Body of pancreas (tissue), 4 donors: Measurements from ENCODE around the gene DCXR.

ENCODE experiments used
- POLR2A ChIP-seq, 3 donors: fragments of 450-650 bp; IDR thresholded peaks; one replicate each; pipeline ENCODE4 v1.6.1; 2016; ENCODE audit warnings: antibody characterized with exemption in 3 of 3, mild to moderate bottlenecking in 2 of 3
- TF ChIP-seq, protein P1 (sequence below), 7 experiments: fragments of 450-650 bp in 4 of 7; fragments of 200-600 bp in 3 of 7; sonication (generic) in 3 of 7; IDR thresholded peaks; one replicate each; pipeline ENCODE4 v1.5.1; 2016 to 2019; ENCODE audit warnings: antibody characterized with exemption in 7 of 7

- TF ChIP-seq, protein P1, sequence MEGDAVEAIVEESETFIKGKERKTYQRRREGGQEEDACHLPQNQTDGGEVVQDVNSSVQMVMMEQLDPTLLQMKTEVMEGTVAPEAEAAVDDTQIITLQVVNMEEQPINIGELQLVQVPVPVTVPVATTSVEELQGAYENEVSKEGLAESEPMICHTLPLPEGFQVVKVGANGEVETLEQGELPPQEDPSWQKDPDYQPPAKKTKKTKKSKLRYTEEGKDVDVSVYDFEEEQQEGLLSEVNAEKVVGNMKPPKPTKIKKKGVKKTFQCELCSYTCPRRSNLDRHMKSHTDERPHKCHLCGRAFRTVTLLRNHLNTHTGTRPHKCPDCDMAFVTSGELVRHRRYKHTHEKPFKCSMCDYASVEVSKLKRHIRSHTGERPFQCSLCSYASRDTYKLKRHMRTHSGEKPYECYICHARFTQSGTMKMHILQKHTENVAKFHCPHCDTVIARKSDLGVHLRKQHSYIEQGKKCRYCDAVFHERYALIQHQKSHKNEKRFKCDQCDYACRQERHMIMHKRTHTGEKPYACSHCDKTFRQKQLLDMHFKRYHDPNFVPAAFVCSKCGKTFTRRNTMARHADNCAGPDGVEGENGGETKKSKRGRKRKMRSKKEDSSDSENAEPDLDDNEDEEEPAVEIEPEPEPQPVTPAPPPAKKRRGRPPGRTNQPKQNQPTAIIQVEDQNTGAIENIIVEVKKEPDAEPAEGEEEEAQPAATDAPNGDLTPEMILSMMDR (IDR thresholded peaks at IDR 0.05): no peak
- TF ChIP-seq POLR2A (IDR thresholded peaks at IDR 0.05): no peak
These were observed 5.4 kb downstream of the DCXR start for GRCh38 chr17:82031885-82032627.
